Measurements from ENCODE around the gene HCCS.
A peak's percentile ranks its signal among the peaks of the same experiment; 100 is the strongest.
"Not testable (repeated sequence)": the region's sequence is repeated elsewhere in the genome, so short reads cannot be mapped to it uniquely, and the experiment has no call there.

Gene HCCS

GRCh38 chrX:11100281-11101035 lies 10.7 kb upstream of the HCCS start:
- Histone ChIP-seq H3K9ac (ENCODE audit: low read depth, low read length) (peak overlapping the region; percentile 40; the same call in 1 of the 2 replicates), H3K4me1 (ENCODE audit: insufficient read depth, low read length) (peaks cover 5% of the 10 kb centered on the region; the same call in 1 of the 2 replicates), H3K4me3 (ENCODE audit: low read length) (no peak overlapping the region), H3K27ac (ENCODE audit: low read depth, low read length) (0 out of 2 replicates have a peak overlapping the region, but pooled peaks have one; percentile 35), H3K36me3 (ENCODE audit: insufficient read depth, low read length) (no peaks in the 10 kb centered on the region), H3K27me3 (ENCODE audit: insufficient read depth, low read length) (no peaks in the 10 kb centered on the region), H3K9me3 (ENCODE audit: insufficient read depth, low read depth, low read length) (no peaks in the 10 kb centered on the region)
- 54% methylated on average over 10 of the region's 10 CpGs for WGBS

GRCh38 chrX:11103006-11103405 lies 8.1 kb upstream of the HCCS start:
- Histone ChIP-seq H3K4me3 (ENCODE audit: low read length) (no peak overlapping the region), H3K27me3 (ENCODE audit: insufficient read depth, low read length) (no peaks in the 10 kb centered on the region)

GRCh38 chrX:11103751-11104150 lies 7.4 kb upstream of the HCCS start:
- no peaks in the 10 kb centered on the region for H3K27me3 ChIP-seq (ENCODE audit: insufficient read depth, low read length)

More at GRCh38 chrX:11103006-11103405, 8.1 kb upstream of the HCCS start:
- peaks cover 5% of the 10 kb centered on the region; the same call in 1 of the 2 replicates for H3K4me1 ChIP-seq (ENCODE audit: insufficient read depth, low read length)
- H3K9me3 ChIP-seq (ENCODE audit: insufficient read depth, low read depth, low read length), result no peaks in the 10 kb centered on the region
- no peak overlapping the region for H3K27ac ChIP-seq (ENCODE audit: low read depth, low read length)
- no peaks in the 10 kb centered on the region for H3K36me3 ChIP-seq (ENCODE audit: insufficient read depth, low read length)
- H3K9ac ChIP-seq (ENCODE audit: low read depth, low read length), result no peak overlapping the region
- 82% methylated on average over 3 of the region's 3 CpGs for WGBS

GRCh38 chrX:11105080-11105479 lies 6.1 kb upstream of the HCCS start:
- H3K9me3 ChIP-seq (ENCODE audit: insufficient read depth, low read depth, low read length), result no peaks in the 10 kb centered on the region
- WGBS, result 83% methylated on average over 1 of the region's 4 CpGs
- H3K4me3 ChIP-seq (ENCODE audit: low read length), result no peak overlapping the region
- no peaks in the 10 kb centered on the region for H3K27me3 ChIP-seq (ENCODE audit: insufficient read depth, low read length)
- H3K9ac ChIP-seq (ENCODE audit: low read depth, low read length), result no peak overlapping the region
- H3K36me3 ChIP-seq (ENCODE audit: insufficient read depth, low read length), result no peaks in the 10 kb centered on the region
- no peak overlapping the region for H3K27ac ChIP-seq (ENCODE audit: low read depth, low read length)
- peaks cover 5% of the 10 kb centered on the region; the same call in 1 of the 2 replicates for H3K4me1 ChIP-seq (ENCODE audit: insufficient read depth, low read length)

More at GRCh38 chrX:11103751-11104150, 7.4 kb upstream of the HCCS start:
- Histone ChIP-seq H3K4me1 (ENCODE audit: insufficient read depth, low read length) (peaks cover 5% of the 10 kb centered on the region; the same call in 1 of the 2 replicates), H3K9me3 (ENCODE audit: insufficient read depth, low read depth, low read length) (no peaks in the 10 kb centered on the region), H3K4me3 (ENCODE audit: low read length) (no peak overlapping the region), H3K27ac (ENCODE audit: low read depth, low read length) (no peak overlapping the region), H3K36me3 (ENCODE audit: insufficient read depth, low read length) (no peaks in the 10 kb centered on the region), H3K9ac (ENCODE audit: low read depth, low read length) (no peak overlapping the region)
- WGBS, result 100% methylated on average over 1 of the region's 2 CpGs

GRCh38 chrX:11108253-11108941 lies 2.7 kb upstream of the HCCS start:
- 96% methylated on average over 3 of the region's 4 CpGs for WGBS
- Histone ChIP-seq H3K9ac (ENCODE audit: low read depth, low read length) (no peak overlapping the region), H3K4me3 (ENCODE audit: low read length) (no peak overlapping the region), H3K9me3 (ENCODE audit: insufficient read depth, low read depth, low read length) (no peaks in the 10 kb centered on the region), H3K36me3 (ENCODE audit: insufficient read depth, low read length) (peaks cover 10% of the 10 kb centered on the region; the same call in 1 of the 2 replicates), H3K4me1 (ENCODE audit: insufficient read depth, low read length) (no peaks in the 10 kb centered on the region), H3K27me3 (ENCODE audit: insufficient read depth, low read length) (no peaks in the 10 kb centered on the region), H3K27ac (ENCODE audit: low read depth, low read length) (no peak overlapping the region)

GRCh38 chrX:11109968-11110367 lies 1.2 kb upstream of the HCCS start:
- H3K4me3 ChIP-seq (ENCODE audit: low read length), result no peak overlapping the region
- H3K4me1 ChIP-seq (ENCODE audit: insufficient read depth, low read length), result no peaks in the 10 kb centered on the region
- no peak overlapping the region for H3K27ac ChIP-seq (ENCODE audit: low read depth, low read length)
- peaks cover 25% of the 10 kb centered on the region for H3K36me3 ChIP-seq (ENCODE audit: insufficient read depth, low read length)
- no peak overlapping the region for H3K9ac ChIP-seq (ENCODE audit: low read depth, low read length)
- no peaks in the 10 kb centered on the region for H3K27me3 ChIP-seq (ENCODE audit: insufficient read depth, low read length)
- 93% methylated on average over 2 of the region's 2 CpGs for WGBS
- H3K9me3 ChIP-seq (ENCODE audit: insufficient read depth, low read depth, low read length), result no peaks in the 10 kb centered on the region

GRCh38 chrX:11111947-11112346 lies 815 bp downstream of the HCCS start:
- H3K4me1 ChIP-seq (ENCODE audit: insufficient read depth, low read length), result no peaks in the 10 kb centered on the region
- WGBS, result 67% methylated on average over 9 of the region's 9 CpGs

GRCh38 chrX:11113731-11114130 lies 2.6 kb downstream of the HCCS start:
- no peak overlapping the region for H3K4me3 ChIP-seq (ENCODE audit: low read length)
- H3K27me3 ChIP-seq (ENCODE audit: insufficient read depth, low read length), result no peaks in the 10 kb centered on the region
- H3K9me3 ChIP-seq (ENCODE audit: insufficient read depth, low read depth, low read length), result no peaks in the 10 kb centered on the region
- H3K36me3 ChIP-seq (ENCODE audit: insufficient read depth, low read length), result peaks cover 62% of the 10 kb centered on the region
- no peaks in the 10 kb centered on the region for H3K4me1 ChIP-seq (ENCODE audit: insufficient read depth, low read length)
- H3K9ac ChIP-seq (ENCODE audit: low read depth, low read length), result no peak overlapping the region
- H3K27ac ChIP-seq (ENCODE audit: low read depth, low read length), result no peak overlapping the region

More at GRCh38 chrX:11111947-11112346, 815 bp downstream of the HCCS start:
- Histone ChIP-seq H3K9ac (ENCODE audit: low read depth, low read length) (peak overlapping the region; percentile 90), H3K4me3 (ENCODE audit: low read length) (peak overlapping the region; percentile 92), H3K9me3 (ENCODE audit: insufficient read depth, low read depth, low read length) (no peaks in the 10 kb centered on the region), H3K27ac (ENCODE audit: low read depth, low read length) (peak overlapping the region; percentile 86; the same call in 1 of the 2 replicates), H3K27me3 (ENCODE audit: insufficient read depth, low read length) (no peaks in the 10 kb centered on the region), H3K36me3 (ENCODE audit: insufficient read depth, low read length) (peaks cover 44% of the 10 kb centered on the region)

GRCh38 chrX:11117745-11118144 lies 6.6 kb downstream of the HCCS start:
- H3K9ac ChIP-seq (ENCODE audit: low read depth, low read length), result no peak overlapping the region
- 92% methylated on average over 3 of the region's 3 CpGs for WGBS
- H3K4me1 ChIP-seq (ENCODE audit: insufficient read depth, low read length), result no peaks in the 10 kb centered on the region
- H3K27ac ChIP-seq (ENCODE audit: low read depth, low read length), result no peak overlapping the region
- H3K4me3 ChIP-seq (ENCODE audit: low read length), result no peak overlapping the region
- no peaks in the 10 kb centered on the region for H3K9me3 ChIP-seq (ENCODE audit: insufficient read depth, low read depth, low read length)
- peaks cover 98% of the 10 kb centered on the region for H3K36me3 ChIP-seq (ENCODE audit: insufficient read depth, low read length)
- no peaks in the 10 kb centered on the region for H3K27me3 ChIP-seq (ENCODE audit: insufficient read depth, low read length)

- no peak overlapping the region for H3K27ac ChIP-seq (ENCODE audit: low read depth, low read length)
- 93% methylated on average over 8 of the region's 8 CpGs for WGBS
Observed at GRCh38 chrX:11119313-11119943, 8.3 kb downstream of the HCCS start.

GRCh38 chrX:11123087-11123486 lies 12.0 kb downstream of the HCCS start:
- not testable (repeated sequence) for H3K9ac ChIP-seq (ENCODE audit: low read depth, low read length); H3K9me3 ChIP-seq (ENCODE audit: insufficient read depth, low read depth, low read length); H3K4me1 ChIP-seq (ENCODE audit: insufficient read depth, low read length); H3K27ac ChIP-seq (ENCODE audit: low read depth, low read length); H3K4me3 ChIP-seq (ENCODE audit: low read length); H3K27me3 ChIP-seq (ENCODE audit: insufficient read depth, low read length)
- peaks cover 47% of the 10 kb centered on the region for H3K36me3 ChIP-seq (ENCODE audit: insufficient read depth, low read length)
- no CpG with 5 or more reads among the region's 6 CpGs for WGBS

More at GRCh38 chrX:11119313-11119943, 8.3 kb downstream of the HCCS start:
- peaks cover 84% of the 10 kb centered on the region for H3K36me3 ChIP-seq (ENCODE audit: insufficient read depth, low read length)
- H3K9ac ChIP-seq (ENCODE audit: low read depth, low read length), result no peak overlapping the region
- H3K27me3 ChIP-seq (ENCODE audit: insufficient read depth, low read length), result no peaks in the 10 kb centered on the region
- no peaks in the 10 kb centered on the region for H3K9me3 ChIP-seq (ENCODE audit: insufficient read depth, low read depth, low read length)
- no peak overlapping the region for H3K4me3 ChIP-seq (ENCODE audit: low read length)
- H3K4me1 ChIP-seq (ENCODE audit: insufficient read depth, low read length), result no peaks in the 10 kb centered on the region
